NCI-H187 (cell line): ENCODE results near the gene CCDC69.
A peak's percentile ranks its signal among the peaks of the same experiment; 100 is the strongest.

Source experiments
- DNase-seq, 2 experiments: peaks; one replicate each; lab custom pipeline; 2025; lab: John Stamatoyannopoulos, UW

Gene CCDC69

GRCh38 chr5:151142933-151143332, 81.0 kb downstream of the CCDC69 start:
- no peak for DNase-seq

- no peak for DNase-seq
These were observed 82.4 kb downstream of the CCDC69 start for GRCh38 chr5:151141535-151141934.

GRCh38 chr5:151140686-151141459, 83.0 kb downstream of the CCDC69 start:
- no peak for DNase-seq

DNA sequence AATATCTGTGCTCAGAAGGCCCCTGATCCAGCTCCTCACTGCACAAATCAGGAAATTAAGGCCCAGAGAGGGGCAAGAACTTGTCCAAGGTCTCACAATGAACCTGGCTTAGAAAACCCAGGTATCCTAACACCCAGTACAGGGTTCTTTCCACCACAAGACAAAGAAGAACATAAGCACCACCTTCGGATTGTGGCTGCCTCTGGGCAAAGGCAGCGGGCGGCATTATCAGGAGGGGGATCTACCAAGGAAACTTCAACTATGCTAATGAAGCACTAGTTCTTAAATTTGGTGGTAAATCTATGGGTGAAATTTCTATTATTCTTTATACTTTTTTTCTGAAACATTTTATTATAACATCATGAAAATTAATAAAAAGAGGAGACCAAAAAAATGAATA, 84.2 kb downstream of the CCDC69 start:
- no peak for DNase-seq

GRCh38 chr5:151139015-151139414, 84.9 kb downstream of the CCDC69 start:
- no peak for DNase-seq

- no peak for DNase-seq
These were observed 85.8 kb downstream of the CCDC69 start for GRCh38 chr5:151138114-151138513.

- no peak for DNase-seq
These were observed 86.6 kb downstream of the CCDC69 start for GRCh38 chr5:151137067-151137825.

GRCh38 chr5:151134228-151134627, 89.7 kb downstream of the CCDC69 start:
- DNase-seq = no peak

DNA sequence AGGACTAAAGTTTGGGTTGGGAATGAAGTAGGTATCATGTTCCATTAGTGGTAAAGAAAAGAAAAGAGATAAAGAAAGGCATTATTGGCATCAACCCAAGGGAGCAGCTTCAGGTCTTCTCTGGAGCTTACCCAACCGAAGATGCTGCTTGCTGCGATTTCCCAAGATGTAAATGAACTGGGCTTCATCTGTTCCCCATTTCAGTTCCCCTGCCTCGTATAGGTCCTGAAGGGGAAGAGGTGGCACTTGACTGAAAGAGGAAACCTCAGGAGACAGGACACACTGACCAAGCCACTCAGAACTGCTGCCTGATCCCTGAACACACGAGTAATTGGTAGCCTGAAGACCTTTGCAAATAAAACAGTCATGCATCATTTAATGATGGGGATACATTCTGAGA, 90.9 kb downstream of the CCDC69 start:
- DNase-seq = peak; percentile 59 to 77
